Dermis microvascular lymphatic vessel endothelial cell (primary cell): ENCODE results near the gene FBXO34. TPM values are rescaled to one million over a fixed set of nuclear protein-coding genes. Genes with fewer than 3 reads are reported as not detected.
"Not testable (repeated sequence)": the region's sequence is repeated elsewhere in the genome, so short reads cannot be mapped to it uniquely, and the experiment has no call there.

Experiments
- DNase-seq, 2 donors: peaks; one replicate each; pipeline versions ENCODE4 v3.0.0 to v3.0.0-alpha.2; 2010; ENCODE audit warnings: low read depth in 2 of 2
- total RNA-seq: library from RNA; depleted of rRNA; stranded (reverse); fragments of >200 nt; gene quantifications from 2 replicates; pipeline ENCODE4 v1.2.1, GENCODE V29; 2014

The FBXO34 gene
- total RNA-seq, 1 donor from 2014 or later = 18.9 TPM

DNA sequence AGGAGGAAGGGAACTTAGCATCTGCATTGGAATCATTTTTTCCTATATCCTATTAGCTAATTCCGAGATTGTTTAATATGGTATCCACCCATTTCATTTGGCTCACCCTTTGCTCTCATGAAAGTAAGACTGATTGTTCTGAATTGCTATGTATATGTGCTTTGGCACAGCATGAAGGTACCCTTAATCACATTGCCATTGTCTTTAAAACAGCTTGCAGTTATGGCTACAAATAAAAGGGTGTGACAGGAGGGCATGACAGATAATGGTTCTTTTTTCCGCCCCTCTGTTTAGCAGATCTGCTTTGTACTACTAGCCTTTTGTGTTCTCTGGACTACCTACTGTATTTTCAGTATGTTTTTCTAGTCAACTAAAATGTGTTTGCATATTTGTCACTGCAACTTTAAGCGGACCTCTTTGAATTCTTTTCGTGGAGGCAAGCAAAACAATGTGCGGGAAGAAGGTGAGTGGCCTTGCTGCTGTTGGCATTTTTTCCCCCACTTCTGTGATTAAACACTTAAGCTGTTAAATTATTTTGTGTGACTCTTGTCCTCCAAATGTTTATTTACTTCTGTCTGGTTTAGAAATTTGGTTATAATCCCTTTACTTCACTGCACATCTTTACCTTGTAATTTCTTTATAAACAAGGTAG is 35.8 kb downstream of the FBXO34 start:
- DNase-seq = peak; percentile 85 to 90

DNA sequence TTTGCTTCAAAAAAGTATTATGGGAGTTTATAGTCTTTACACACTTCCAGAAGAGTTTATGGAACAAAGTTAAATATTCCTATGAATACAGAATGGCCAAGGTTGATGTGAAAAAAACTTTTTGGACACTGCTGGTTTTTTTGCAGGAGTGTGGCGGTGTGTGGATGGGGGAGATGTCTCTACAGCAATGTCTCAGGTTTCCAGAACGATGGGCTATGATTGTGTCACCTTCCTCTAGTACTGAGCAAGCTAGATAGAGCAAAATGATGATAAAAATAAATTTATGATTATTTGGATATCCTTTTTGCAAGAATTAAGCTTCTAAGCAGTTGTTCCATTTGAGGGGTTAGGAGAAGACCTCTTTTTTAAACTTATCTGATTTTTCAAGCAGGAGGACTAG is 37.9 kb downstream of the FBXO34 start:
- no peak for DNase-seq

DNA sequence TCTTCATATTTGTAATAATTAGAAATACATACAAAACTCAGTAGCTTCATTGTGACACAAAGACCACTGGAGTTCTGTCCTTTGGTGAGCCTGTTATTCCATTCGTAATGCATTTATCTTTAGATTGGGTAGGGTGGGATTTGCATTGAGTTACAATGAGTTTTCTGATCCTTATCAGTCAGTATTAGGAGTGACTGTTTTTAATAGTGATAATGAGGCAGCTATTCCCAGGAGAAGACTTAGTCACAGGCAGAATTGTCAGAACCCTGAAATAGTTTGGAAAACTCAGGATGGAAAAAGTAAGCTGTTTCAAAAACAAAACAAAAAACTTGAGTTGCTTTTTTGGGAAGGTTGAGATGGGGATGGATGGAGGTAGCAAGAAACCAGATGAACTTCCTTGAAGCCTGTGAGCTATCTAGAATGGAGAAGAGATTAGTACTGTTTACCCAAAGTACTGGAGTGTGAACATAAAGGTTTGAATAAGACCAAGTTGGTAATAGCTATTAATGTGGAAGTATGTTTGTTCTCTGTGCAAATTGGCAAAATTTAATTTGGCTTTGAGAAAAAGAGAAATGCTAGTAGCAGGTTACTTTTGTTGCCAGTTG is 38.6 kb downstream of the FBXO34 start:
- DNase-seq = peak in 1 of 2 donors; percentile 10

DNA sequence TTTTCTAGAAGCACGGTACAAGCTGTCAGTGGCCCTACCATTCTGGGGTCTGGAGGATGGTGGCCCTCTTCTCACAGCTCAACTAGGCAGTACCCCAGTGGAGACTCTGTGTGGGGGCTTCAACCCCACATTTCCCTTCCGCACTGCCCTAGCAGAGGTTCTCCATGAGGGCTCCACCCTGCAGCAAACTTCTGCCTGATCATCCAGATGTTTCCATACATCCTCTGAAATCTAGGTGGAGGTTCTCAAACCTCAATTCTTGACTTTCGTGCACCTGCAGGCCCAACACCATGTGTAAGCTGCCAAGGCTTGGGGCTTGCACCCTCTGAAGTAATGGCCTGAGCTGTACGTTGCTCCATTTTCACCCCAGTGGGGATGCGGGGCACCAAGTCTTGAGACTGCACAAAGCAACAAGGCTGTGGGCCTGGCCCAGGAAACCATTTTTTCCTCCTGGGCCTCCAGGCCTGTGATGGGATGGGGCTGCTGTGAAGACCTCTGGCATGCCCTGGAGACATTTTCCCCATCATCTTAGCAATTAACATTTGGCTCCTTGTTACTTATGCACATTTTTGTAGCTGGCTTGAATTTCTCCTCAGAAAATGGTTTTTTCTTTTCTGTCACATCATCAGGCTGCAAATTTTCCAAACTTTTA is 41.3 kb downstream of the FBXO34 start:
- not testable (repeated sequence) for DNase-seq

DNA sequence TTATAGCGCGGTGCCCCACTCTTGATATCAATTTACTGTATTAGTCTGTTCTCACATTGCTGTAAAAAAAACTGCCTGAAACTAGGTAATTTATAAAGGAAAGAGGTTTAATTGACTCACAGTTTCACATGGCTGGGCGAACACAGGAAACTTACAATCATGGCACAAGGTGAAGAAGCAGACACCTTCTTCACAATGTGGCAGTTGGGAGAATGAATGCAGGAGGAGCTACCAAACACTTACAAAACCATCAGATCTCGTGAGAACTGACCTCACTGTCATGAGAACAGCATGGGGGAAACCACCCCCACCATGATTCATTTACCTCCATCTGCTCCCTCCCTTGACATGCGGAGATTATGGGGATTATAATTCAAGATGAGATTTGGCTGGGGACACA is 42.3 kb downstream of the FBXO34 start:
- no peak for DNase-seq

DNA sequence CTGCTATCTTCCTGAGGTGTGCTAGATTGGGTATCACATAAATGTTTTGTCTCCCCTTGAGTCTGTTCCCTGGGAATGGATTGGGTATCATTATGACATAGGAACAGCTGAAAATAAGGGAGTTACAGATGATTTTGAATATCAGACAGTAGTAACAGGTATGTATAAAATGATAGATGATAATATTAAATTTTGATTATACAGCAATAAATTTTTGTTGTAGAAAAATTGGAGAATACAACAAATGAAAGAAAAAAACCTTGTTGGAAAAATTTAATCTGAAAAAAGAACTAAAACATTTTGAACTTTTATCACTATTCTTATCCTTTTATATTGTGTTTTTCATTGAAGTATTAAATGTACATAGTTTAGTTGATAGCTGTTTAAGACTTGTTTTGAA is 43.2 kb downstream of the FBXO34 start:
- DNase-seq = no peak

DNA sequence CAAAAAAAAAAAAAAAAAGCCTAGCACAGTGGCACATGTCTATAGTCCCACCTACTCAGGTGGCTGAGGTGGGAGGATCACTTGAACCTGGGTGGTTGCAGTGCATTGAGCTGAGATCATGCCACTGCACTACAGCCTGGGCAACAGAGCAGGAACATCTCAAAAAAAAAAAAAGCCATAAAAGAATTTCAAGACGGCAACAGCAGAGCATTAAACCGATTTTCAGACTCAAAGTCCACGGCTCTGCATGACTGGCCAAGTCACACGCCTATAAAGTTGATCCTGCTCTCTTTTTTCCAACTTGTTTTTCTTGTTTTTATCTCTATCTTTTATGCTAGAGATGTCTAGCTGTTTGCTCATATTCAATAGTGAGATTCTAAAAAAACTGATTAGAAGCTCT is 45.3 kb downstream of the FBXO34 start:
- no peak for DNase-seq

DNA sequence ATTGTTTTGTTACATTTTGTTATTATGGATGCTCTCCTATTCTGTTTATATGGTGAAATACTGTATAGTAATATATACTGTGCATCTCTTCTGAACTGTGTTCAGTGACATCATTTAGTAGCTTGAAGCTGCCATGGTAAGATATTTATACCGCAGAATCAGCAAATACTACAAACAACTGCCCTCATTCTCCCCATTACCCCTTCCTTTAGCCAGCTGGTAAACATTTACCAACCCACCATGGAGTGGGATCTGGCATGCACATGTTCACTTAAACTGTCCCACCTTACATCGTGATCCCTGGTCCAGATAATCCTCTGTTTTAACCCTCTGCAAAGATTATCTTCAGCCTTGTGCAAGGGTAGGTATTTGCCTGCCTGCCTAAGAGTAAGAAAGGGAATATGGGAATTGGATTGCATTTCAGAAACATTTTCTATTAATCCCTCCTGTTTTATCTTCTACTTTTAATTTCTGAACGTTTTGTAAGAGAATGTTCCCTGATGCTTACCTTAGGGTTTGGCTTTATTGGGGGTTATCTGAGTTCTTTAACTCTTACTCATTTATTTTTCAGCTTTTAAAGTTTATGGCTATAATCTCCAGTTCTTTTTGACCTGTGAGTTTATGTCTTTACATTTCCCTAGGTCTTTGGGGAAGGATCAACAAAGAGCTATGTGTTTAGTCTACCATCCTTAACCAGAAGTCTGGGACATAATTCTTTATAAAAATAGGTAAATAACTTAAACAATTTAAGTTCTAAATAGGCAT is 46.5 kb downstream of the FBXO34 start:
- no peak for DNase-seq

- no peak for DNase-seq
Measured at GRCh38 chr14:55318694-55319093, 47.5 kb downstream of the FBXO34 start.

DNA sequence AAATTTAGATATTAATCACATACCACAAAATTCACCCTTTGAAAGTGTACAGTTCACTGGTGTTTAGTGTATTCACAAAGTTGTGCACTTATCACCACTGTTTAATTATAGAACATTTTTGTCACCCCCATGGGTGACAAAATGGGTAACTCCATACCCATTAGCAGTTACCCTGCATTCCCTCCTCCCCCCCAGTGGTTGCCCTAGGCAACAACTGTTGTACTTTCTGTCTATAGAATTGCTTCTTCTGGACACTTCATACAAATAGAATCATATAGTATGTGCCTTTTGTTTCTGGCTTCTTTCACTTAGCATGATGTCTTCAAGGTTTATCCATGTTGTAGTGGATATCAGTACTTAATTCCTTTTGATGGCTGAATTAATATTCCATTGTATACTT is 52.7 kb downstream of the FBXO34 start:
- DNase-seq = no peak

DNA sequence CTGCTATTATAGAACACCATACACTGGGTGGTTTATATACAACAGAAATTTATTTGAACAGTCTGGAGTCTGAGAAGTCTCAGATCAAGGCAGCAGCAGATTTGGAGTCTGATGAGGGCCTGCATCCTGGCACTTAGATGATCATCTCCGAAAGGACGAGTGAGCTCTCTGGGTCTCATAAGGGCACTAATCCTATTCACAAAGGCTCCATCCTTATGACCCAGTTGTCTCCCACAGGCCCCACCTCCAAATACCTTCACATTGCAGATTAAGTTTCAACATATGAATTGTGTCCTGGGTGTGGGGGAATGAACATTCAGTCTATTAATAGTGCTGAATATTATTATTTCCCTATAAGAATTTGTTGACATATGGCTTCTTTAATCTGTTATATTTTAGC is 53.6 kb downstream of the FBXO34 start:
- no peak for DNase-seq

- no peak for DNase-seq
Measured at GRCh38 chr14:55327179-55327578, 56.0 kb downstream of the FBXO34 start.

- DNase-seq = no peak
Measured at GRCh38 chr14:55328317-55328716, 57.1 kb downstream of the FBXO34 start.

DNA sequence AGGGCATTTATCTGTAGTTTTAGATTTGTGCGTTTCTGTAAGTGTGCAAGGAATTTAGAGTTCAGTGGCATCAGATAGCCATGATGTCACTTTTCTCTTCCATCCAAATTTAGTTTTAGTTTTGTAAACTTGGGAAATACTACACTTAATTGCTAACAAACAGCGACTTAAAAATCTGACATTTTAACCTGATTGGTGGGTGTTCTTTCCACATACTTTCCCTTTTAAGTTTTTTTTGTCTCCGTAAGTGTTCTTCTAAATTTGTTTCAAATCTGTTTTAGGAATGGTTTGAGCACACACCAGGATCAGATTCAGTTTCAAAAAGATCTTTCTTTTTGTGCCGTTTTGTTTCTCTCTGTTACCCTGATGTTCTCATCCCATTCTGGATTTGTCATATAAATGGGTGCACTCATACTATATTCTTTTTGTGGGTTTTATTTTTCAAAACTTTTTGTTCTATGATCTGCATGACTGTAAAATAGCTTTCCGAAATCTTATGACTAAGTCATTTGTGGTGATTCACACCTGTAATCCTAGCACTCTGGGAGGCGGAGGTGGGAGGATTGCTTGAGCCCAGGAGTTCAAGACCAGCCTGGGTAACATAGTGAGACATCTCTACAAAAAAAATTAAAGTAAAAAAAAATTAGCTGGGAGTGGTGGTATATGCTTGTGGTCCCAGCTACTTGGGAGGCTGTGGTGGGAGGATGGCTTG is 58.9 kb downstream of the FBXO34 start:
- no peak for DNase-seq

DNA sequence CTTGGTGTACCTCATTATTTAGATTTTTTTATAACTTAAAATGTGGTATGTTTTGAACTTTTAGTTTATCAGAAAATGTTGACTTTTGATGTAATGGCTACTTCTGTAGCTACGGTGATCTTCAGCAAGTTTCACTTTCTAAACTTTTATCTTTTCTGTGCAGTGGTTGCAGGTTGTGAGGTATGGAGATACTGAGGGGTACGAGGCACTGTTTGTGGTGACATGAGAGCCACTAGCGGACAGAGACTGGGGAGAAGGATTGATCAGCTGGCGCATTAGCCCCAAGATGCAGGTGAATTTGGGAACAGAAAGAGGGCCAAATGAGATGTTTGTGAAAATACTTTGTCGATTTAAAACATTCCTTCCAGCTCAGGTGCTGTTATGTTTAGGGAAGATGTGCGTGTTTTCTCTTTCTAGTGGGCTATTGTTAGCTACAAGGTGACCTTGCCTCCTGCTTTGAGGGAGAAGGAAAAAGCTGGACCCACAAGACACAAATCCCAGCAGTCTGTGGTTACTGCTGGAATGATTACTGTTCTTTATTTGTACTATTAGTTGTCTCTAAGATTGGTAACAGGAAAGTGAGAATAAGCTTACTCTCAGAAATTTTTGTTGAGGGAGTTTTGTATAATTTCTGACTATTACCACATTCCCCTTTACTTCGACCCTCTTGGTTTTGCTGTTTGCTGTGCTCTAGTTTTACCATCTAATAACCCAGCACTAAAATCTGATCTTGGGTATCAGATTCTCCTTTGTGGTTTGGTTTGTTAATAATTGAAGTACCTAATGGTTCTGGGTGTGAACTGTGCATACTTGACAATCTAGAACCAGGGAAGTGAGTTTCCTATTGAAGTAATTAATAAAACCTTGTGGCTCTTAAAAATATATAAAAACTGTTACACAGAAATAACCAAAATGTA is 61.7 kb downstream of the FBXO34 start:
- DNase-seq = no peak

DNA sequence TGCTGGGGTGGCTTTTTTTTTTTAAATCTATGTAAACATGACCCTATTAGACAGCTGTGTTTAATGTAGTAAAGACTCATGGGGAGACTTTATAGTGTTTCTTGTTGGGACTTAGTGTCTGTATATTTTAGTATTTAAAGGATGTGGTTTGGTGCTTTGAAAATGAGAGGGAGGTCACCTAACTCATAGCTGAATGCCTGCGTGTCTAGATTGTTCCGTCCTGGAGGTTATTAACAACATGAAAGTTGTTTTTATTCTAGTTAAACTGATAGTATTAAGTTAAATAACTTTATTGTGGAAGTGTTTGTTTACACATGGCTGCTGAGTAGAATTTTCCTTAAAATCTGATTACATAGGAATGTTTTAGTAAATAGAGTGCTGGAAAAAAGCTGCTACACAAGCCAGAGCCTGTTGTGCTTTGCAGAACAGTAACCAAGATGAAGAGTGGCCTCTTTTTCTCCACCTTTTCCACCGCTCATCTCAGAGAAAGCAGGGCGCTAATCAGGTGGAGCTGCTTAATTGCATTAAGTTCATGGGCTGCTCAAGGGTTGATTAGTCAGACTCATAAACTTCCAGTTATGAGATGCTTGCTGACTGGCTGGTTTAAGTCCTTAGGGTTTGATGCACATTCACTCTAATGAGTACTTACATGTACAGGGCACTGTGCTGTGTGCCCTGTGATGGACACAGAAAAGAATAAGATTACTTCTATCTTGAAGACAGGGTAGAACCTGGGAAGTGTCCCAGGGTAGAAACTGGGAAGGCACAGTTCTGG is 62.7 kb downstream of the FBXO34 start:
- DNase-seq = no peak

- DNase-seq = peak in 1 of 2 donors; percentile 18
Measured at GRCh38 chr14:55336162-55336561, 64.9 kb downstream of the FBXO34 start.

GRCh38 chr14:55336691-55337090 is 65.5 kb downstream of the FBXO34 start:
- no peak for DNase-seq

DNA sequence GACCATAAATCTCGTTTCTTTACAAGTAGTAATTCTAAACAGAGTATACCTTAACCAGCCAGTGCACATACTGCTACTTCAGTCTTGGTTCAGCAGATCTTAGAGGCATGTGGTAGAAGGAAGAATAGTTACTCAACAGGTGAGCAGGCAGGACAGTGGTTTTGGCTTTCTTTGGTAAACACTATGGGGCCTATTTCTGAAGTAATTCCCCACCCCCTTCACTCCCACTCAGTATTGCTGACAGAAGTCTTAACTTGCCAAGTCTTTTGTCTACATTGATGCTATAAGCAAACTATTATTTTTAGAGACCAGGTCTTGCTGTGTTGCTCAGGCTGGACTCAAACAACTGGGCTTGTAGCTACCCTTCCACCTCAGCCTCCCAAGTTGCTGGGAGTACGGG is 68.5 kb downstream of the FBXO34 start:
- no peak for DNase-seq

DNA sequence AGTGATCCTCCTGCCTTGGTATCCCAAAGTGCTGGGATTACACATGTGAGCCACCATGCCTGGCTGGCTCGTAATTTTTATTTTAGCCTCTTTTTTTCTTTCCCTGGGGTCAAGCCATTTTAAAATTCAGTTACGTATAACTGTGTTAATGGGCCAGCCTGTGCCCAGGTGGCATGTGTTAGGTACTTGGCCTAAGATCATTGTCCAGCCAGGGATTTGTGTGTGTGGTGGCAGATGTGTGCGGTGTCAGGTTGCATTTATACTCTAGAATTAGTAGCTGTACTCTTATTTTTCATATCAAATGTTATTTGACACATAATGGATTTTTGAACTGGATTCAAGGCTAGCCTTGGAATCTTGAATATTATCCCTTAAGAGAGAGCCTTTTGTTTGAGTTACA is 69.3 kb downstream of the FBXO34 start:
- DNase-seq = no peak
